H1 (cell line): Measurements from ENCODE around the gene MYL6B. TPM values are rescaled to one million over a fixed set of nuclear protein-coding genes. Genes with fewer than 3 reads are reported as not detected.

ENCODE experiments used
- ASH2L ChIP-seq: fragments of 200-600, 300-600 bp; sonication (generic); IDR thresholded peaks from one replicate; pipeline ENCODE4 v1.7.1; 2017; ENCODE audit warnings: low read length
- CBX5 ChIP-seq: fragments of 300-800, 300-1000 bp; sonication (generic); IDR thresholded peaks from 2 replicates; pipeline ENCODE4 v1.7.1; 2016; ENCODE audit warnings: antibody characterized with exemption, low read length, low read depth
- CHD1 ChIP-seq: IDR thresholded peaks from 2 replicates; pipeline ENCODE4 v1.6.1; 2012; ENCODE audit warnings: low read depth, low read length, improper control_type of control experiment
- EGR1 ChIP-seq: IDR thresholded peaks from 2 replicates; pipeline ENCODE4 v1.6.1; 2011; ENCODE audit warnings: low read depth, low read length, borderline replicate concordance
- GABPA ChIP-seq: IDR thresholded peaks from 2 replicates; pipeline ENCODE4 v1.6.1; 2011; ENCODE audit warnings: mild to moderate bottlenecking, low read length, moderate library complexity, borderline replicate concordance; ENCODE audit not compliant: insufficient read depth
- HDAC6 ChIP-seq: IDR thresholded peaks from one replicate; pipeline ENCODE4 v1.7.1; 2012; ENCODE audit warnings: low read depth, mild to moderate bottlenecking, inconsistent platforms, low read length, moderate library complexity
- JUND ChIP-seq: IDR thresholded peaks from 2 replicates; pipeline ENCODE4 v1.6.1; 2011; ENCODE audit warnings: mild to moderate bottlenecking, improper control_type of control experiment, low read length
- KDM1A ChIP-seq: fragments of 200-600, 300-600 bp; sonication (generic); IDR thresholded peaks from 2 replicates; pipeline ENCODE4 v1.7.1; 2016; ENCODE audit warnings: mild to moderate bottlenecking, low read length, borderline replicate concordance
- MAFK ChIP-seq: IDR thresholded peaks from 2 replicates; pipeline ENCODE4 v1.6.1; 2012; ENCODE audit warnings: low read depth, mild to moderate bottlenecking, improper control_type of control experiment, low read length
- NANOG ChIP-seq: IDR thresholded peaks from 2 replicates; pipeline ENCODE4 v1.6.1; 2011; ENCODE audit warnings: low read length, low read depth, mild to moderate bottlenecking, inconsistent platforms; ENCODE audit not compliant: insufficient read depth, poor library complexity, severe bottlenecking
- POLR2A ChIP-seq, 2 experiments: IDR thresholded peaks; 1 replicate in 1 of 2; 2 replicates in 1 of 2; pipeline ENCODE4 v1.6.1; 2011; ENCODE audit warnings: low read depth in 2 of 2, low read length in 2 of 2, mild to moderate bottlenecking in 2 of 2; ENCODE audit errors: control extremely low read depth in 1 of 2
- POLR2AphosphoS5 ChIP-seq: IDR thresholded peaks from 2 replicates; pipeline ENCODE4 v1.6.1; 2011; ENCODE audit warnings: low read depth, low read length
- RAD21 ChIP-seq, 2 experiments: IDR thresholded peaks in 1 of 2; conservative IDR thresholded peaks in 1 of 2; 2 replicates each; pipeline ENCODE4 v1.6.1; 2011; ENCODE audit warnings: low read depth in 2 of 2, low read length in 2 of 2, improper control_type of control experiment in 1 of 2, inconsistent platforms in 1 of 2, mild to moderate bottlenecking in 1 of 2, moderate library complexity in 1 of 2
- RXRA ChIP-seq: IDR thresholded peaks from 2 replicates; pipeline ENCODE4 v1.6.1; 2011; ENCODE audit warnings: low read depth, mild to moderate bottlenecking, low read length, moderate library complexity; ENCODE audit not compliant: insufficient read depth
- SAP30 ChIP-seq: fragments of 300-600 bp; sonication (generic); IDR thresholded peaks from 2 replicates; pipeline ENCODE4 v1.7.1; 2012; ENCODE audit warnings: low read length, moderate library complexity, mild to moderate bottlenecking, inconsistent platforms; ENCODE audit not compliant: insufficient read depth, insufficient replicate concordance
- SP2 ChIP-seq: IDR thresholded peaks from 2 replicates; pipeline ENCODE4 v1.6.1; 2012; ENCODE audit warnings: mild to moderate bottlenecking, low read length, inconsistent platforms
- SRF ChIP-seq: IDR thresholded peaks from 2 replicates; pipeline ENCODE4 v1.6.1; 2011; ENCODE audit warnings: mild to moderate bottlenecking, low read depth, low read length, moderate library complexity
- SUZ12 ChIP-seq: fragments of 200-600 bp; sonication (generic); IDR thresholded peaks from 2 replicates; pipeline ENCODE4 v1.6.1; 2012; ENCODE audit warnings: mild to moderate bottlenecking, inconsistent platforms, low read length, moderate library complexity, mixed read lengths
- TAF7 ChIP-seq: optimal IDR thresholded peaks from 2 replicates; pipeline ENCODE3; 2011; ENCODE audit warnings: low read depth, mild to moderate bottlenecking, inconsistent platforms, low read length, moderate library complexity, borderline replicate concordance
- ZNF274 ChIP-seq: IDR thresholded peaks from 2 replicates; pipeline ENCODE4 v1.7.0; 2012; ENCODE audit warnings: low read length, borderline replicate concordance; ENCODE audit errors: extremely low read depth
- polyA plus RNA-seq, 7 experiments: library from polyadenylated mRNA; depleted of rRNA in 3 of 7; stranded (reverse) in 5 of 7; unstranded in 2 of 7; fragments of >200 nt in 5 of 7; fragments of 200-250 nt in 2 of 7; gene quantifications; 1 replicate in 5 of 7; 2 replicates in 1 of 7; 4 replicates in 1 of 7; pipeline versions ENCODE4 v1.2.1 to v1.2.3, GENCODE V29; 2011 to 2013; ENCODE audit warnings: missing spikeins in 2 of 7, mixed read lengths in 2 of 7
- total RNA-seq: library from RNA; stranded (reverse); fragmentation: NEBNext Ultra II Directional; extraction: Animal tissue kit (Norgen Biotek cat#: 25700); gene quantifications from 2 replicates; pipeline ENCODE4 v1.2.1, GENCODE V29; 2021
- TF ChIP-seq, protein P1 (sequence below): IDR thresholded peaks from 2 replicates; pipeline ENCODE4 v1.6.1; 2012; ENCODE audit warnings: low read length, inconsistent platforms
- TF ChIP-seq, protein P2 (sequence below): IDR thresholded peaks from 2 replicates; pipeline ENCODE4 v1.6.1; 2012; ENCODE audit warnings: inconsistent platforms

Gene MYL6B
- total and polyA plus RNA-seq, 2 of the 8 experiments (the other 6 are each of a cell fraction or from before 2014, with no cell fraction given) = 163 to 202 TPM

DNA sequence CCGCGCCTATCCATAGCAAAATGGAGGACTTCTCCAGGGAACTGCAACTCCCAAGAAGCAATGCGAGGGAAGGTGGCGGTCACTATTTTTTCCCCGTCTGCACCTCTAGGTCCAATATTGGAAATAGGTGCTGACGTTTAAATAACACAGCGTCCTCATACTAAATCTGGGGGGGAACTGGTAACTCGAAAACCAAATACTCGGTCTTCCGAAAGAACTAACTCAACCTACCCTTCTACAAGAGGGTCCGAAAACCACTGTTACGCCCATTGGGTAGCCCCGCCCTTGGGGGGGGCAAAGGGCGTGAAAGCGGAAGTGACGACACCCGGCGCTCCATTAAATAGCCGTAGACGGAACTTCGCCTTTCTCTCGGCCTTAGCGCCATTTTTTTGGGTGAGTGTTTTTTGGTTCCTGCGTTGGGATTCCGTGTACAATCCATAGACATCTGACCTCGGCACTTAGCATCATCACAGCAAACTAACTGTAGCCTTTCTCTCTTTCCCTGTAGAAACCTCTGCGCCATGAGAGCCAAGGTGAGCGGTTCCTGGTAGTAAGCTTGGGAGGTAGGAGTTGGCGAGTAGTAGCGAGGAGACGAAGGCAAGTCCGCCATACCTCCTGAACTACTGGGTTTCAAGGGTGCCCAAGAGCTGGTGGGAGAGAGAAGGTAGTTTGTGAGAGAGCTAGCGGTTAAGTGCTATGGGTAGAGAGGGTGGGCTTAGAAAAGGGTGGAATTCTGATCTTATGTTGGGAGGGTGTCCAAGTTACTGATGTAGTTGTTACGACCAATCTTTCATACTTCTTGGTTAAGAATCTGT is 35.9 kb upstream of the MYL6B start, which contains the start of gene RPL41 (continued):
- no peak for TF ChIP-seq SUZ12
- TF ChIP-seq SAP30 = no peak
- peak; percentile 98 for TF ChIP-seq POLR2AphosphoS5
- TF ChIP-seq, protein P1, sequence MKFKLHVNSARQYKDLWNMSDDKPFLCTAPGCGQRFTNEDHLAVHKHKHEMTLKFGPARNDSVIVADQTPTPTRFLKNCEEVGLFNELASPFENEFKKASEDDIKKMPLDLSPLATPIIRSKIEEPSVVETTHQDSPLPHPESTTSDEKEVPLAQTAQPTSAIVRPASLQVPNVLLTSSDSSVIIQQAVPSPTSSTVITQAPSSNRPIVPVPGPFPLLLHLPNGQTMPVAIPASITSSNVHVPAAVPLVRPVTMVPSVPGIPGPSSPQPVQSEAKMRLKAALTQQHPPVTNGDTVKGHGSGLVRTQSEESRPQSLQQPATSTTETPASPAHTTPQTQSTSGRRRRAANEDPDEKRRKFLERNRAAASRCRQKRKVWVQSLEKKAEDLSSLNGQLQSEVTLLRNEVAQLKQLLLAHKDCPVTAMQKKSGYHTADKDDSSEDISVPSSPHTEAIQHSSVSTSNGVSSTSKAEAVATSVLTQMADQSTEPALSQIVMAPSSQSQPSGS = peak; percentile 44; the same call in 1 of the 2 replicates
- TF ChIP-seq MAFK = no peak
- no peak for TF ChIP-seq RXRA
- TF ChIP-seq SRF = no peak
- no peak for TF ChIP-seq CBX5
- peak; percentile 99 to 100 for TF ChIP-seq POLR2A (IDR thresholded peaks at IDR 0.05; ENCODE audit: control extremely low read depth in 1 of 2, low read depth in 2 of 2, low read length in 2 of 2)
- peak; percentile 88 for TF ChIP-seq GABPA
- TF ChIP-seq, protein P2, sequence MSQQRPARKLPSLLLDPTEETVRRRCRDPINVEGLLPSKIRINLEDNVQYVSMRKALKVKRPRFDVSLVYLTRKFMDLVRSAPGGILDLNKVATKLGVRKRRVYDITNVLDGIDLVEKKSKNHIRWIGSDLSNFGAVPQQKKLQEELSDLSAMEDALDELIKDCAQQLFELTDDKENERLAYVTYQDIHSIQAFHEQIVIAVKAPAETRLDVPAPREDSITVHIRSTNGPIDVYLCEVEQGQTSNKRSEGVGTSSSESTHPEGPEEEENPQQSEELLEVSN = 0 out of 2 replicates have a peak, but pooled peaks have one; percentile 29
- peak; percentile 78; the same call in 1 of the 2 replicates for TF ChIP-seq CHD1
- no peak for TF ChIP-seq NANOG
- no peak for TF ChIP-seq ZNF274
- TF ChIP-seq RAD21 (IDR thresholded peaks at IDR 0.05 in 1 of 2, conservative IDR thresholded peaks at IDR 0.05 in 1 of 2; ENCODE audit: low read depth in 2 of 2, low read length in 2 of 2) = no peak
- TF ChIP-seq HDAC6 = no peak
- TF ChIP-seq EGR1 = no peak
- TF ChIP-seq ASH2L = peak; percentile 59
- TF ChIP-seq TAF7 = peak; percentile 99
- TF ChIP-seq JUND = no peak
- no peak for TF ChIP-seq KDM1A
- no peak; the same call in 1 of the 2 replicates for TF ChIP-seq SP2
